Parathyroid adenoma (tissue), 2 donors: ENCODE results near the gene SNX10.
A peak's percentile ranks its signal among the peaks of the same experiment; 100 is the strongest.
"Not testable (repeated sequence)": the region's sequence is repeated elsewhere in the genome, so short reads cannot be mapped to it uniquely, and the experiment has no call there.

ENCODE experiments used
- H2AFZ ChIP-seq: fragments of 300-600 bp; sonication (generic); one replicate; pipeline ENCODE4 v1.7.0; 2017; ENCODE audit warnings: antibody characterized with exemption, mild to moderate bottlenecking
- H3K27ac ChIP-seq: fragments of 300-600 bp; sonication (generic); one replicate; pipeline ENCODE4 v1.7.0; 2017
- H3K27me3 ChIP-seq: fragments of 300-600 bp; sonication (generic); one replicate; pipeline ENCODE4 v1.7.0; 2017; ENCODE audit warnings: low read length; ENCODE audit not compliant: control insufficient read depth, insufficient read depth
- H3K36me3 ChIP-seq: fragments of 300-600 bp; sonication (generic); one replicate; pipeline ENCODE4 v1.7.0; 2017; ENCODE audit warnings: low read length; ENCODE audit not compliant: control insufficient read depth, insufficient read depth
- H3K4me1 ChIP-seq: fragments of 300-600 bp; sonication (generic); one replicate; pipeline ENCODE4 v1.7.0; 2017; ENCODE audit warnings: control low read depth
- H3K4me2 ChIP-seq: fragments of 300-600 bp; sonication (generic); one replicate; pipeline ENCODE4 v1.7.0; 2017; ENCODE audit warnings: low read length
- H3K4me3 ChIP-seq: fragments of 300-600 bp; sonication (generic); one replicate; pipeline ENCODE4 v1.7.0; 2017; ENCODE audit warnings: low read depth, low read length
- H3K79me2 ChIP-seq: fragments of 300-600 bp; sonication (generic); one replicate; pipeline ENCODE4 v1.7.0; 2017; ENCODE audit warnings: control low read depth
- H3K9ac ChIP-seq: fragments of 300-600 bp; sonication (generic); one replicate; pipeline ENCODE4 v1.7.0; 2017; ENCODE audit warnings: mild to moderate bottlenecking
- H3K9me3 ChIP-seq: fragments of 300-600 bp; sonication (generic); one replicate; pipeline ENCODE4 v1.7.0; 2017; ENCODE audit warnings: low read length; ENCODE audit not compliant: control insufficient read depth
- TF ChIP-seq, protein P1 (sequence below): fragments of 300-600 bp; sonication (generic); IDR thresholded peaks from one replicate; pipeline ENCODE4 v1.7.0; 2017; ENCODE audit warnings: antibody characterized with exemption, mild to moderate bottlenecking
- donor health status: primary hyperparathyroidism.

Gene SNX10, protein sequence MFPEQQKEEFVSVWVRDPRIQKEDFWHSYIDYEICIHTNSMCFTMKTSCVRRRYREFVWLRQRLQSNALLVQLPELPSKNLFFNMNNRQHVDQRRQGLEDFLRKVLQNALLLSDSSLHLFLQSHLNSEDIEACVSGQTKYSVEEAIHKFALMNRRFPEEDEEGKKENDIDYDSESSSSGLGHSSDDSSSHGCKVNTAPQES

DNA sequence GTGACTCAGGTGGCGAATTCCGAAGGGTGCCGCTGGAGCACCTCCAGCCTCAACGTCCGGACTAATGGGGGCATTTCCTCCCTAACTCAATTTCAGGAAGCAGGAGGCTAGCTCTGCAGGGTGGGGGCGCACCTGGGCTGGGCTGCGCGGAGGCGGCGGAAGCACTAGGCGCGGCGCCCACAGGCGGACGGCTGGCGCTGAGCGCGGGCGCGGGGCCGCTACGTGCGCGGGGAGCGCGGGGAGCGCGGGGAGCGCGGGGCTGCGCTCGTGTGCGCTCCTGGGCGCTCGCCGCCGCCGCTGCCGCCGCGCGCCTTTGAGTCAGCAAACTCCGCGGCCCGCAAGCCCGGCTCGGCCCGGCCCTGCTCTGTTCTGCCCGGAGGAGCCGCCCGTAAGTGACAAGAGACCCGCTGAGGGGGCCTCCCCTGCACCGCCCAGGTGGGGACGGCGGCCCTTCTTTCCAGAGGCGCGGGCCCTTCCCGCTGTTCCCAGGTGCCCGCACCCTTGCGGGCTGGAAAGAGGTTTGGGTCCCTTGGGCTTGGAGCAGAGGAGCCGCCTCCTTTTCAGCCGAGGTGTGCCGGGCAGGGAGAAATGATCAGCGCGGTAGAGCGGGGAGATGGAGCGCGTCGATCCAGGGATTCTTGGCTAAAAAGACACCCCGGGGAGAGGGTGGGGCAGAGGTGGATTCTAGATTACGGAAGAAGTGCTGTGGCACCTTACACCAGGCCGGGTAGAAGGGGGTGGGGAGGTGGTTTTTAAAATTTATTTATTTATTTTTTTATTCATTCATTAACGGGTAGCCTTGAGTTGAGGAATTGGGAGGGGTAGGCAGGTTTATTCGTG is at the start of gene SNX10:
SNX10 (plus strand) TSS at position 164 of the 840 bp plus-strand sequence. CDS start 54,581 bp downstream, outside the sequence.
- Histone ChIP-seq H3K4me2 (peak within 1 kb of the TSS; percentile 84), H3K79me2 (no peaks in the 10 kb centered on the region), H3K36me3 (no peaks in the 10 kb centered on the region), H2AFZ (peak within 1 kb of the TSS; percentile 95), H3K4me3 (peak within 1 kb of the TSS; percentile 54), H3K9ac (peak within 1 kb of the TSS; percentile 80), H3K27me3 (no peaks in the 10 kb centered on the region), H3K27ac (peak within 1 kb of the TSS; percentile 57), H3K9me3 (no peaks in the 10 kb centered on the region), H3K4me1 (no peaks in the 10 kb centered on the region)
- TF ChIP-seq, protein P1, sequence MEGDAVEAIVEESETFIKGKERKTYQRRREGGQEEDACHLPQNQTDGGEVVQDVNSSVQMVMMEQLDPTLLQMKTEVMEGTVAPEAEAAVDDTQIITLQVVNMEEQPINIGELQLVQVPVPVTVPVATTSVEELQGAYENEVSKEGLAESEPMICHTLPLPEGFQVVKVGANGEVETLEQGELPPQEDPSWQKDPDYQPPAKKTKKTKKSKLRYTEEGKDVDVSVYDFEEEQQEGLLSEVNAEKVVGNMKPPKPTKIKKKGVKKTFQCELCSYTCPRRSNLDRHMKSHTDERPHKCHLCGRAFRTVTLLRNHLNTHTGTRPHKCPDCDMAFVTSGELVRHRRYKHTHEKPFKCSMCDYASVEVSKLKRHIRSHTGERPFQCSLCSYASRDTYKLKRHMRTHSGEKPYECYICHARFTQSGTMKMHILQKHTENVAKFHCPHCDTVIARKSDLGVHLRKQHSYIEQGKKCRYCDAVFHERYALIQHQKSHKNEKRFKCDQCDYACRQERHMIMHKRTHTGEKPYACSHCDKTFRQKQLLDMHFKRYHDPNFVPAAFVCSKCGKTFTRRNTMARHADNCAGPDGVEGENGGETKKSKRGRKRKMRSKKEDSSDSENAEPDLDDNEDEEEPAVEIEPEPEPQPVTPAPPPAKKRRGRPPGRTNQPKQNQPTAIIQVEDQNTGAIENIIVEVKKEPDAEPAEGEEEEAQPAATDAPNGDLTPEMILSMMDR, result peak; percentile 20

DNA sequence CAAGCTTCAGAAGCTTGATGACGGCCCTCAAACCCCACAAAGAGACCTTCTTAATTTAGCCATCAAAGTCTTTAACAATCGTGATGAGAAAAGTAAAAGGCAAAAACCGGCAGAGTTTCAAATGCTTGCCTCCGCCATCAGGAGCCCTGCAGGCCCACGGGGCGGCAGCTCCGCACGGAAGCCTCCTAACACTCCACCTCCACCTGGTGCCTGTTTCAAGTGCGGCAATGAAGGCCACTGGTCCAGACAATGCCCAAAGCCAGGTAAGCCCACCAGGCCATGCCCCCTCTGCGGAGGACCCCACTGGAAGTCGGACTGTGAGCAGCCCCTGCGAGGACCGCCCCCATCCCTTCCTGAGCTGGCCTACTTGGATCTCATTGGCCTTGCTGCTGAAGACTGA is 46.5 kb upstream of the SNX10 start:
- Histone ChIP-seq H3K9me3 (no peaks in the 10 kb centered on the region), H3K27ac (no peak overlapping the region), H2AFZ (no peak overlapping the region), H3K4me2 (no peak overlapping the region), H3K4me1 (no peaks in the 10 kb centered on the region), H3K4me3 (no peak overlapping the region), H3K79me2 (no peaks in the 10 kb centered on the region), H3K36me3 (no peaks in the 10 kb centered on the region), H3K27me3 (no peaks in the 10 kb centered on the region), H3K9ac (no peak overlapping the region)
- TF ChIP-seq, protein P1, result no peak

DNA sequence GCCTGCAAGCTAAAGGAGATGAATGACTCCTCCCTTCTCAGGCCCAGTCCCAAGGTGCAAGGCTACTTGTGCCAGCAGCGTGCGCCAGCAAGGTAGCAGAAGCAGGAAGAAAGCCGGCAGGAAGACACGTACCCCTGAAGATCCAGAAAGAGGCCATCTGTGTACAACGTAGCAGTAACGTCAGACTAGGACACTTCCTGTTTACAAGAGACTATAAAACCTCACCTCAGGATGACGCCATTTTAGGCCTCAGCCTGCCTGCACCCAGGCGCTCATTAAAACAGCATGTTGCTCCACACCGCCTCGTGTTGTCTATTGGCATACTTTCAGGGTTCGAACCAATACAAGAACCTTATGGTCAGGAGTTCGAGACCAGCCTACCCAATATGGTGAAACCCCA is 41.4 kb upstream of the SNX10 start:
- Histone ChIP-seq H3K27me3 (no peaks in the 10 kb centered on the region), H3K4me1 (no peaks in the 10 kb centered on the region), H3K9ac (no peak overlapping the region), H3K4me3 (no peak overlapping the region), H3K27ac (no peak overlapping the region), H2AFZ (no peak overlapping the region), H3K4me2 (no peak overlapping the region), H3K36me3 (no peaks in the 10 kb centered on the region), H3K79me2 (no peaks in the 10 kb centered on the region), H3K9me3 (no peaks in the 10 kb centered on the region)
- TF ChIP-seq, protein P1, result no peak

DNA sequence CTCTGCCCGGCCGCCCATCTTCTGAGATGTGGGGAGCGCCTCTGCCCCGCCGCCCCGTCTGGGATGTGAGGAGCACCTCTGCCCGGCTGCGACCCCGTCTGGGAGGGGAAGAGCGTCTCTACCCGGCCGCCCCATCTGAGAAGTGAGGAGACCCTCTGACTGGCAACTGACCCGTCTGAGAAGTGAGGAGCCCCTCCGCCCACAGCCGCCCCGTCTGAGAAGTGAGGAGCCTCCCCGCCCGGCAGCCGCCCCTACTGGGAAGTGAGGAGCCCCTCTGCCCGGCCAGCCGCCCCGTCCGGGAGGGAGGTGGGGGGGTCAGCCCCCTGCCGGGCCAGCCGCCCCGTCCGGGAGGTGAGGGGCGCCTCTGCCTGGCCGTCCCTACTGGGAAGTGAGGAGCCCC is 29.8 kb upstream of the SNX10 start:
- H3K79me2 ChIP-seq, H3K4me3 ChIP-seq, H3K27ac ChIP-seq, H3K4me1 ChIP-seq, H3K9ac ChIP-seq, H3K4me2 ChIP-seq, H3K27me3 ChIP-seq, H2AFZ ChIP-seq, H3K9me3 ChIP-seq, H3K36me3 ChIP-seq: not testable (repeated sequence)

DNA sequence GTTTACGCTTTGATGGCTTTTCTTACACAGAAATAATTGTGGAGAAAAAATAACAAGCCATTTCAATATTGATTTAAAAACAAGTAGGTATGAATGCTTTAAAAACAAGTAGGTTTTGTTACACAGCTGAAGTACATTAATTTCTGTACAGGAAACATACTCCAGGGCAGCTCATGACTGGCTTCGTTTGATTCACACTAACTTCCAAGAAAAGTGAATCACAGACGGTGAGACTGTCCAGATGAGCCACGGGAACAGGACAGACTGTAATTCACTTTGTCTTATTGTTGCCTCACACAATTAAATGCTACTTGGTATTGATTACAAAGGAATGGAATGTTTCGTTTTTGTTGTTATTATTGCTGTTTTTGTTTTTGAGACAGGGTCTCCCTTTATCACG is 26.6 kb upstream of the SNX10 start:
- H2AFZ ChIP-seq, result no peak overlapping the region
- H3K36me3 ChIP-seq, result no peaks in the 10 kb centered on the region
- H3K4me3 ChIP-seq, result no peak overlapping the region
- no peak overlapping the region for H3K27ac ChIP-seq
- no peak overlapping the region for H3K9ac ChIP-seq
- H3K9me3 ChIP-seq, result no peaks in the 10 kb centered on the region
- no peaks in the 10 kb centered on the region for H3K4me1 ChIP-seq
- H3K27me3 ChIP-seq, result no peaks in the 10 kb centered on the region
- H3K4me2 ChIP-seq, result no peak overlapping the region
- TF ChIP-seq, protein P1, result no peak
- no peaks in the 10 kb centered on the region for H3K79me2 ChIP-seq
